ENCODE data around the gene COG5. TPM values are rescaled to one million over a fixed set of nuclear protein-coding genes. Genes with fewer than 3 reads are reported as not detected.

Gene COG5
- total RNA-seq, 1 experiment from 2014 or later, result 29.1 TPM

DNA sequence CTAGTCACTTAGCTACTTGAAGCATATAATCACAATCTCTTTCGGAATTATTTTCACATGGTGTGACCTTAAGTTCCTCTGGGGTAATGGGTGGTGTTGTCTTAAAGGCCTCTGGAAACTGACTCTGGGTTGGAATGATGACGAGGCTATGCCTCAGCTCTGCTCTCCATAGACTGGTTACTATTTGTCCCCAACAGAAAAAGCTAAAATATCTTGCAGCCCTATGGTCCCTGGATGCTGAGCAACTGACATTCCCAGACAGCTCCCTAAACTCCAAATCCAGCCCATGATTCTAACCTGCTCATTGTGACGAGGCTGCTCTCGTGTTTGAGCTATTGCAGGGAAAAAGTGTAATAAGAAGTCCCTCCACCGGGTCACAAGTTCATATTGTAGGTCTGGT, 343.4 kb downstream of the COG5 start:
- TF ChIP-seq, protein P1, sequence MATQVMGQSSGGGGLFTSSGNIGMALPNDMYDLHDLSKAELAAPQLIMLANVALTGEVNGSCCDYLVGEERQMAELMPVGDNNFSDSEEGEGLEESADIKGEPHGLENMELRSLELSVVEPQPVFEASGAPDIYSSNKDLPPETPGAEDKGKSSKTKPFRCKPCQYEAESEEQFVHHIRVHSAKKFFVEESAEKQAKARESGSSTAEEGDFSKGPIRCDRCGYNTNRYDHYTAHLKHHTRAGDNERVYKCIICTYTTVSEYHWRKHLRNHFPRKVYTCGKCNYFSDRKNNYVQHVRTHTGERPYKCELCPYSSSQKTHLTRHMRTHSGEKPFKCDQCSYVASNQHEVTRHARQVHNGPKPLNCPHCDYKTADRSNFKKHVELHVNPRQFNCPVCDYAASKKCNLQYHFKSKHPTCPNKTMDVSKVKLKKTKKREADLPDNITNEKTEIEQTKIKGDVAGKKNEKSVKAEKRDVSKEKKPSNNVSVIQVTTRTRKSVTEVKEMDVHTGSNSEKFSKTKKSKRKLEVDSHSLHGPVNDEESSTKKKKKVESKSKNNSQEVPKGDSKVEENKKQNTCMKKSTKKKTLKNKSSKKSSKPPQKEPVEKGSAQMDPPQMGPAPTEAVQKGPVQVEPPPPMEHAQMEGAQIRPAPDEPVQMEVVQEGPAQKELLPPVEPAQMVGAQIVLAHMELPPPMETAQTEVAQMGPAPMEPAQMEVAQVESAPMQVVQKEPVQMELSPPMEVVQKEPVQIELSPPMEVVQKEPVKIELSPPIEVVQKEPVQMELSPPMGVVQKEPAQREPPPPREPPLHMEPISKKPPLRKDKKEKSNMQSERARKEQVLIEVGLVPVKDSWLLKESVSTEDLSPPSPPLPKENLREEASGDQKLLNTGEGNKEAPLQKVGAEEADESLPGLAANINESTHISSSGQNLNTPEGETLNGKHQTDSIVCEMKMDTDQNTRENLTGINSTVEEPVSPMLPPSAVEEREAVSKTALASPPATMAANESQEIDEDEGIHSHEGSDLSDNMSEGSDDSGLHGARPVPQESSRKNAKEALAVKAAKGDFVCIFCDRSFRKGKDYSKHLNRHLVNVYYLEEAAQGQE (IDR thresholded peaks at IDR 0.05; ENCODE audit: insufficient read depth in 1 of 2, low read depth in 2 of 2, low read length in 1 of 2), result no peak
- no peak for TF ChIP-seq CTCF (IDR thresholded peaks at IDR 0.05)
- no peak for TF ChIP-seq SIN3A (IDR thresholded peaks at IDR 0.05; ENCODE audit: borderline replicate concordance, insufficient read depth, low read depth, low read length)
- TF ChIP-seq TCF7L2 (IDR thresholded peaks at IDR 0.05; ENCODE audit: low read depth, low read length), result no peak
- no peak for TF ChIP-seq POLR2AphosphoS5 (IDR thresholded peaks at IDR 0.05; ENCODE audit: low read depth, low read length)
- intact Hi-C loops (cut with micrococcal nuclease; ENCODE audit: unreplicated experiment), result no loop called here
- in situ Hi-C loops (cut with HindIII; ENCODE audit: low pct_unique_long_range_greater_than_20kb, low sequenced_read_pairs), result no loop called here
- no peak overlapping the region for H3K4me3 ChIP-seq (ENCODE audit: low read depth in 2 of 2, low read length in 2 of 2)
- H3K36me3 ChIP-seq (ENCODE audit: control insufficient read depth, insufficient read depth, low read length), result no peaks in the 10 kb centered on the region
- H3K9me3 ChIP-seq (ENCODE audit: control insufficient read depth, insufficient read depth, low read depth, low read length), result no peaks in the 10 kb centered on the region
- H3K27ac ChIP-seq (ENCODE audit: low read length), result no peak overlapping the region
- no peaks in the 10 kb centered on the region for H3K4me1 ChIP-seq (ENCODE audit: control insufficient read depth, insufficient read depth, low read length)
- CTCF ChIA-PET, result no interaction called here
- POLR2A ChIA-PET, result no interaction called here
- BruUV-seq (replicated peaks), result no TSS peak
- no peaks in the 10 kb centered on the region for H3K27me3 ChIP-seq (ENCODE audit: control insufficient read depth, insufficient read depth, low read length)
- ATAC-seq, result no peak
- no peak for DNase-seq (ENCODE audit: low read depth, low spot score)

- in situ Hi-C loops (cut with HindIII; ENCODE audit: low pct_unique_long_range_greater_than_20kb, low sequenced_read_pairs), result no loop called here
- POLR2A ChIA-PET, result no interaction called here
These were observed 344.0 kb downstream of the COG5 start for GRCh38 chr7:107219563-107220244.

More at GRCh38 chr7:107219563-107220244, 344.0 kb downstream of the COG5 start:
- H3K4me3 ChIP-seq (ENCODE audit: low read depth in 2 of 2, low read length in 2 of 2), result no peak overlapping the region
- H3K4me1 ChIP-seq (ENCODE audit: control insufficient read depth, insufficient read depth, low read length), result no peaks in the 10 kb centered on the region
- no peaks in the 10 kb centered on the region for H3K27me3 ChIP-seq (ENCODE audit: control insufficient read depth, insufficient read depth, low read length)
- DNase-seq (ENCODE audit: low read depth, low spot score) (no peak), ATAC-seq (no peak)
- CTCF ChIA-PET, result no interaction called here
- no TSS peak for BruUV-seq (replicated peaks)
- H3K27ac ChIP-seq (ENCODE audit: low read length), result no peak overlapping the region
- TF ChIP-seq, protein P1 (IDR thresholded peaks at IDR 0.05; ENCODE audit: insufficient read depth in 1 of 2, low read depth in 2 of 2, low read length in 1 of 2), result no peak
- no peak for TF ChIP-seq TCF7L2 (IDR thresholded peaks at IDR 0.05; ENCODE audit: low read depth, low read length)
- no peak for TF ChIP-seq POLR2AphosphoS5 (IDR thresholded peaks at IDR 0.05; ENCODE audit: low read depth, low read length)
- no peak for TF ChIP-seq CTCF (IDR thresholded peaks at IDR 0.05)
- TF ChIP-seq SIN3A (IDR thresholded peaks at IDR 0.05; ENCODE audit: borderline replicate concordance, insufficient read depth, low read depth, low read length), result no peak
- H3K9me3 ChIP-seq (ENCODE audit: control insufficient read depth, insufficient read depth, low read depth, low read length), result no peaks in the 10 kb centered on the region
- intact Hi-C loops (cut with micrococcal nuclease; ENCODE audit: unreplicated experiment), result no loop called here
- no peaks in the 10 kb centered on the region for H3K36me3 ChIP-seq (ENCODE audit: control insufficient read depth, insufficient read depth, low read length)
